Spleen (tissue), 11 donors: ENCODE measurements around the gene FBN1. TPM values are rescaled to one million over a fixed set of nuclear protein-coding genes. Genes with fewer than 3 reads are reported as not detected.

Experiments used
- DNase-seq: peaks from one replicate; pipeline ENCODE4 v3.0.0-alpha.2; 2020
- H3K27ac ChIP-seq, 8 donors: fragments of 200-600 bp; sonication (generic) in 7 of 8; 1 replicate in 4 of 8; 2 replicates in 4 of 8; pipeline versions ENCODE4 v1.5.0 to v1.8.0; 2016 to 2021; ENCODE audit warnings: inconsistent platforms in 4 of 8, mild to moderate bottlenecking in 4 of 8, moderate library complexity in 1 of 8
- H3K27me3 ChIP-seq, 7 donors: fragments of 200-600 bp; sonication (generic) in 6 of 7; replicated peaks in 1 of 7; 1 replicate in 4 of 7; 2 replicates in 3 of 7; pipeline versions ENCODE4 v1.5.0 to v1.8.0; 2016 to 2021; ENCODE audit warnings: inconsistent platforms in 3 of 7, mild to moderate bottlenecking in 1 of 7
- H3K36me3 ChIP-seq, 6 donors: fragments of 200-600 bp; sonication (generic) in 5 of 6; 1 replicate in 4 of 6; 2 replicates in 2 of 6; pipeline versions ENCODE4 v1.5.0 to v1.8.0; 2016 to 2021; ENCODE audit warnings: inconsistent platforms in 2 of 6
- H3K4me1 ChIP-seq, 6 donors: fragments of 200-600 bp; sonication (generic) in 5 of 6; 1 replicate in 3 of 6; 2 replicates in 3 of 6; pipeline versions ENCODE4 v1.5.0 to v1.8.0; 2016 to 2021; ENCODE audit warnings: inconsistent platforms in 3 of 6
- H3K4me3 ChIP-seq, 8 donors: fragments of 200-600 bp; sonication (generic) in 7 of 8; 1 replicate in 4 of 8; 2 replicates in 4 of 8; pipeline versions ENCODE4 v1.5.0 to v1.8.0; 2016 to 2021; ENCODE audit warnings: inconsistent platforms in 4 of 8, mild to moderate bottlenecking in 4 of 8, moderate library complexity in 2 of 8
- H3K9me3 ChIP-seq, 8 donors: fragments of 200-600 bp; sonication (generic) in 7 of 8; 1 replicate in 4 of 8; 2 replicates in 4 of 8; pipeline versions ENCODE4 v1.5.0 to v1.8.0; 2016 to 2021; ENCODE audit warnings: inconsistent platforms in 4 of 8
- CTCF ChIP-seq, 11 experiments: fragments of 200-600 bp in 7 of 11; fragments of 450-650 bp in 4 of 11; sonication (generic) in 4 of 11; IDR thresholded peaks in 8 of 11; conservative IDR thresholded peaks in 3 of 11; 1 replicate in 7 of 11; 2 replicates in 4 of 11; pipeline versions ENCODE4 v1.4.0 to v1.8.0; 2016 to 2021; ENCODE audit warnings: antibody characterized with exemption in 11 of 11, inconsistent platforms in 4 of 11, mild to moderate bottlenecking in 1 of 11
- POLR2A ChIP-seq, 3 donors: fragments of 450-650 bp; IDR thresholded peaks; one replicate each; pipeline ENCODE4 v1.5.1; 2017; ENCODE audit warnings: antibody characterized with exemption in 3 of 3, mild to moderate bottlenecking in 1 of 3
- POLR2AphosphoS5 ChIP-seq, 3 donors: sonication (generic); formaldehyde crosslinking; IDR thresholded peaks; one replicate each; pipeline ENCODE4 v1.5.1; 2017; ENCODE audit warnings: antibody characterized with exemption in 3 of 3
- WGBS, 5 donors: extraction: QIAGEN DNeasy Blood & Tissue Kit in 3 of 5; methylation state at CpG; one replicate each; pipeline versions ENCODE4 v1.1.5 to v1.1.7; 2013 to 2018; 5-methylcytosine and 5-hydroxymethylcytosine counted together
- intact Hi-C: fragments of 100-400 bp; cut with DNase I; formaldehyde crosslinking; loops from one replicate; pipeline ENCODE4 v1.15.0; 2023; ENCODE audit warnings: low total_unique reads
- polyA plus RNA-seq, 3 donors: library from polyadenylated mRNA; stranded (reverse); fragments of 200-250 nt; gene quantifications; one replicate each; pipeline ENCODE4 v1.2.1, GENCODE V29; 2013
- total RNA-seq, 7 donors: library from RNA; depleted of rRNA in 3 of 7; stranded (reverse); fragments of >200 nt in 3 of 7; fragmentation: NEBNext Ultra II Directional in 4 of 7; extraction: Animal tissue kit (Norgen Biotek cat#: 25700) in 4 of 7; gene quantifications; one replicate each; pipeline versions ENCODE4 v1.1.0 to v1.2.1, GENCODE V29; 2016 to 2021
- donor health status: healthy with polysubstance abuse.
- donor health status: DM: no; HTN: no; CAD: no; lungs with moderate emphysema.
- donor health status: DM: no; HTN: no; CAD: no.
- donor health status: Bipolar disorder and iron deficiency.
- donor health status: healthy.
- donor health status: DM: no; HTN: no; CAD: no.
- donor health status: DM: yes; HTN: yes; CAD: no.

The FBN1 gene
- total and polyA plus RNA-seq, 10 donors = 3.2 to 139 (median 45.4) TPM

- no peak for DNase-seq
- Histone ChIP-seq H3K27me3 (no peaks in the 10 kb centered on the region), H3K9me3 (no peaks in the 10 kb centered on the region), H3K4me3 (no peak overlapping the region), H3K36me3 (no peaks in the 10 kb centered on the region), H3K27ac (no peak overlapping the region), H3K4me1 (no peaks in the 10 kb centered on the region)
- no peak for TF ChIP-seq POLR2AphosphoS5 (IDR thresholded peaks at IDR 0.05)
- no peak for TF ChIP-seq CTCF (IDR thresholded peaks at IDR 0.05 in 8 of 11, conservative IDR thresholded peaks at IDR 0.05 in 3 of 11)
- no peak for TF ChIP-seq POLR2A (IDR thresholded peaks at IDR 0.05)
- 44 to 100% (median 93%) methylated on average over 1 of the region's 1 CpG for WGBS, 5 donors
- intact Hi-C loops = no loop called here
These were observed 18.9 kb upstream of the FBN1 start for GRCh38 chr15:48664436-48664835.

GRCh38 chr15:48657950-48658591 is 12.6 kb upstream of the FBN1 start:
- Histone ChIP-seq H3K4me3 (no peak overlapping the region), H3K9me3 (no peaks in the 10 kb centered on the region), H3K36me3 (no peaks in the 10 kb centered on the region), H3K4me1 (no peaks in the 10 kb centered on the region), H3K27me3 (no peaks in the 10 kb centered on the region), H3K27ac (peak overlapping the region in 1 of 8 donors; percentile 26)
- WGBS, 5 donors = 64 to 80% (median 75%) methylated on average over 6 to 7 of the region's 7 CpGs
- no peak for DNase-seq
- intact Hi-C loops = no loop called here
- peak in 1 of 3 donors; percentile 16 for TF ChIP-seq POLR2AphosphoS5 (IDR thresholded peaks at IDR 0.05)
- no peak for TF ChIP-seq POLR2A (IDR thresholded peaks at IDR 0.05)

- H3K9me3 ChIP-seq = no peaks in the 10 kb centered on the region
- 87 to 97% (median 97%) methylated on average over 1 of the region's 1 CpG for WGBS, 5 donors
- DNase-seq = no peak
- no peaks in the 10 kb centered on the region for H3K36me3 ChIP-seq
- H3K27ac ChIP-seq = no peak overlapping the region
- H3K4me1 ChIP-seq = no peaks in the 10 kb centered on the region
- intact Hi-C loops = no loop called here
- TF ChIP-seq CTCF (IDR thresholded peaks at IDR 0.05 in 8 of 11, conservative IDR thresholded peaks at IDR 0.05 in 3 of 11) (no peak), POLR2AphosphoS5 (IDR thresholded peaks at IDR 0.05) (no peak), POLR2A (IDR thresholded peaks at IDR 0.05) (no peak)
- no peaks in the 10 kb centered on the region for H3K27me3 ChIP-seq
- H3K4me3 ChIP-seq = no peak overlapping the region
These were observed 9.3 kb upstream of the FBN1 start for GRCh38 chr15:48654801-48655200.

- Histone ChIP-seq H3K36me3 (no peaks in the 10 kb centered on the region), H3K27ac (no peak overlapping the region), H3K9me3 (no peaks in the 10 kb centered on the region), H3K4me1 (no peaks in the 10 kb centered on the region), H3K27me3 (no peaks in the 10 kb centered on the region), H3K4me3 (no peak overlapping the region)
- intact Hi-C loops = no loop called here
- TF ChIP-seq POLR2A (IDR thresholded peaks at IDR 0.05) (no peak), POLR2AphosphoS5 (IDR thresholded peaks at IDR 0.05) (peak in 1 of 3 donors; percentile 38)
- WGBS, 5 donors = 77 to 90% (median 84%) methylated on average over 7 to 9 of the region's 9 CpGs
- no peak for DNase-seq
These were observed 8.6 kb upstream of the FBN1 start for GRCh38 chr15:48653913-48654670.

- Histone ChIP-seq H3K36me3 (no peaks in the 10 kb centered on the region), H3K9me3 (no peaks in the 10 kb centered on the region), H3K4me1 (no peaks in the 10 kb centered on the region), H3K27ac (no peak overlapping the region), H3K27me3 (no peaks in the 10 kb centered on the region), H3K4me3 (no peak overlapping the region)
- TF ChIP-seq CTCF (IDR thresholded peaks at IDR 0.05 in 8 of 11, conservative IDR thresholded peaks at IDR 0.05 in 3 of 11) (no peak), POLR2AphosphoS5 (IDR thresholded peaks at IDR 0.05) (no peak), POLR2A (IDR thresholded peaks at IDR 0.05) (no peak)
- intact Hi-C loops = no loop called here
- no peak for DNase-seq
- 90 to 99% (median 95%) methylated on average over 4 of the region's 4 CpGs for WGBS, 5 donors
These were observed 7.7 kb upstream of the FBN1 start for GRCh38 chr15:48653216-48653615.
